HG03469 (cell line): ENCODE data around the gene MYLK4.

Experiments
- ATAC-seq: cut with Tn5 transposase; IDR thresholded peaks from one replicate; pipeline ENCODE4 v1.9.1; 2021; ENCODE audit warnings: mild to moderate bottlenecking, moderate library complexity, moderate number of reproducible peaks; ENCODE audit not compliant: unreplicated experiment

The MYLK4 gene

GRCh38 chr6:2712102-2712501 lies 38.6 kb downstream of the MYLK4 start:
- no peak for ATAC-seq

- no peak for ATAC-seq
Measured at GRCh38 chr6:2710412-2710811, 40.3 kb downstream of the MYLK4 start.

GRCh38 chr6:2708456-2708855 lies 42.3 kb downstream of the MYLK4 start:
- ATAC-seq = no peak

GRCh38 chr6:2706558-2706957 lies 44.2 kb downstream of the MYLK4 start:
- ATAC-seq = no peak

- no peak for ATAC-seq
Measured at GRCh38 chr6:2705256-2705655, 45.5 kb downstream of the MYLK4 start.

GRCh38 chr6:2697291-2697690 lies 53.4 kb downstream of the MYLK4 start:
- ATAC-seq = no peak

GRCh38 chr6:2695454-2696095 lies 55.1 kb downstream of the MYLK4 start:
- no peak for ATAC-seq

- no peak for ATAC-seq
Measured at GRCh38 chr6:2693231-2693630, 57.5 kb downstream of the MYLK4 start.

- no peak for ATAC-seq
Measured at GRCh38 chr6:2688401-2689064, 62.2 kb downstream of the MYLK4 start.

- no peak for ATAC-seq
Measured at GRCh38 chr6:2687456-2687855, 63.3 kb downstream of the MYLK4 start.

GRCh38 chr6:2686515-2686914 lies 64.2 kb downstream of the MYLK4 start:
- no peak for ATAC-seq

- ATAC-seq = no peak
Measured at GRCh38 chr6:2684766-2685754, 65.7 kb downstream of the MYLK4 start.

- ATAC-seq = no peak
Measured at GRCh38 chr6:2684103-2684749, 66.5 kb downstream of the MYLK4 start.

GRCh38 chr6:2680264-2680922 lies 70.3 kb downstream of the MYLK4 start:
- ATAC-seq = no peak

- no peak for ATAC-seq
Measured at GRCh38 chr6:2677080-2677593, 73.6 kb downstream of the MYLK4 start.

- no peak for ATAC-seq
Measured at GRCh38 chr6:2676048-2676447, 74.7 kb downstream of the MYLK4 start.

- no peak for ATAC-seq
Measured at GRCh38 chr6:2674857-2675256, 75.9 kb downstream of the MYLK4 start.

GRCh38 chr6:2669067-2669700 lies 81.5 kb downstream of the MYLK4 start:
- no peak for ATAC-seq

- no peak for ATAC-seq
Measured at GRCh38 chr6:2667617-2668016, 83.1 kb downstream of the MYLK4 start.
